GM12872 (cell line): ENCODE data around the gene NCOA5.

ENCODE experiments used
- CTCF ChIP-seq: IDR thresholded peaks from 3 replicates; pipeline ENCODE4 v1.5.1; 2011; ENCODE audit warnings: low read depth, mild to moderate bottlenecking, low read length, moderate library complexity; ENCODE audit not compliant: insufficient read depth

The NCOA5 gene

GRCh38 chr20:46018112-46018511 is 71.7 kb downstream of the NCOA5 start:
- no peak for TF ChIP-seq CTCF

- no peak for TF ChIP-seq CTCF
Measured at GRCh38 chr20:46017272-46017671, 72.5 kb downstream of the NCOA5 start.

GRCh38 chr20:46014517-46015396 is 75.0 kb downstream of the NCOA5 start:
- no peak for TF ChIP-seq CTCF

- TF ChIP-seq CTCF, result peak; percentile 60
Measured at GRCh38 chr20:46013829-46014516, 75.8 kb downstream of the NCOA5 start.

- no peak for TF ChIP-seq CTCF
Measured at GRCh38 chr20:46013322-46013828, 76.4 kb downstream of the NCOA5 start.

- TF ChIP-seq CTCF, result no peak
Measured at GRCh38 chr20:46012921-46013320, 76.8 kb downstream of the NCOA5 start.
